ENCODE measurements around the gene PLIN4. TPM values are rescaled to one million over a fixed set of nuclear protein-coding genes. Genes with fewer than 3 reads are reported as not detected.

Gene PLIN4
- total RNA-seq, 1 donor from 2014 or later: not detected

GRCh38 chr19:4477034-4477801, 41.1 kb downstream of the PLIN4 start:
- Mint-ChIP-seq H3K4me3 (no peak overlapping the region), H3K9me3 (no peaks in the 10 kb centered on the region), H3K4me1 (ENCODE audit: low read depth) (peaks cover 12% of the 10 kb centered on the region), H3K27me3 (ENCODE audit: insufficient read depth) (no peaks in the 10 kb centered on the region), H3K27ac (no peak overlapping the region), H3K36me3 (ENCODE audit: low read depth) (peaks cover 7% of the 10 kb centered on the region)
- DNase-seq (ENCODE audit: low spot score): no peak
- intact Hi-C loops (cut with micrococcal nuclease): no loop called here

- no peak for DNase-seq (ENCODE audit: low spot score)
- no peaks in the 10 kb centered on the region for H3K9me3 Mint-ChIP-seq
- peaks cover 18% of the 10 kb centered on the region for H3K4me1 Mint-ChIP-seq (ENCODE audit: low read depth)
- H3K27me3 Mint-ChIP-seq (ENCODE audit: insufficient read depth): no peaks in the 10 kb centered on the region
- H3K4me3 Mint-ChIP-seq: peak overlapping the region; percentile 86
- peaks cover 5% of the 10 kb centered on the region for H3K36me3 Mint-ChIP-seq (ENCODE audit: low read depth)
- H3K27ac Mint-ChIP-seq: peak overlapping the region; percentile 40
- intact Hi-C loops (cut with micrococcal nuclease): loop anchor here (5.0 kb wide), 3 partner anchors 292 to 407 kb away; partner anchors contain the start of genes ANKRD24, MAP2K2, SIRT6 and ZBTB7A
These were observed 43.7 kb downstream of the PLIN4 start for GRCh38 chr19:4474514-4475022.

- DNase-seq (ENCODE audit: low spot score): no peak
- peaks cover 5% of the 10 kb centered on the region for H3K36me3 Mint-ChIP-seq (ENCODE audit: low read depth)
- peak overlapping the region; percentile 48 for H3K27ac Mint-ChIP-seq
- peak overlapping the region; percentile 86 for H3K4me3 Mint-ChIP-seq
- peaks cover 18% of the 10 kb centered on the region for H3K4me1 Mint-ChIP-seq (ENCODE audit: low read depth)
- H3K27me3 Mint-ChIP-seq (ENCODE audit: insufficient read depth): no peaks in the 10 kb centered on the region
- no peaks in the 10 kb centered on the region for H3K9me3 Mint-ChIP-seq
- intact Hi-C loops (cut with micrococcal nuclease): loop anchor here (5.0 kb wide), 3 partner anchors 292 to 407 kb away; partner anchors contain the start of genes ANKRD24, MAP2K2, SIRT6 and ZBTB7A
These were observed 44.3 kb downstream of the PLIN4 start for GRCh38 chr19:4473763-4474513.

- Mint-ChIP-seq H3K27ac (peak overlapping the region; percentile 67), H3K4me1 (ENCODE audit: low read depth) (peaks cover 18% of the 10 kb centered on the region), H3K9me3 (no peaks in the 10 kb centered on the region), H3K27me3 (ENCODE audit: insufficient read depth) (no peaks in the 10 kb centered on the region), H3K4me3 (peak overlapping the region; percentile 86), H3K36me3 (ENCODE audit: low read depth) (peaks cover 5% of the 10 kb centered on the region)
- DNase-seq (ENCODE audit: low spot score): no peak
- intact Hi-C loops (cut with micrococcal nuclease): loop anchor here (5.0 kb wide), 3 partner anchors 291 to 406 kb away; partner anchors contain the start of genes ANKRD24, MAP2K2, SIRT6 and ZBTB7A
These were observed 45.1 kb downstream of the PLIN4 start for GRCh38 chr19:4473011-4473762.

- no peak for DNase-seq (ENCODE audit: low spot score)
- Mint-ChIP-seq H3K4me1 (ENCODE audit: low read depth) (peaks cover 18% of the 10 kb centered on the region), H3K9me3 (no peaks in the 10 kb centered on the region), H3K27ac (peak within 1 kb of the TSS; percentile 67), H3K36me3 (ENCODE audit: low read depth) (peaks cover 3% of the 10 kb centered on the region), H3K4me3 (peak within 1 kb of the TSS; percentile 86), H3K27me3 (ENCODE audit: insufficient read depth) (no peaks in the 10 kb centered on the region)
- intact Hi-C loops (cut with micrococcal nuclease): loop anchor here (1.0 to 5.0 kb wide), 6 partner anchors 70 to 405 kb away; partner anchors contain the start of genes ANKRD24, CHAF1A, FEM1A and MAP2K2
These were observed 45.9 kb downstream of the PLIN4 start, which contains the start of gene HDGFL2 for GRCh38 chr19:4472174-4472974. TSS of gene HDGFL2 (plus strand) at chr19:4472297. CDS start at chr19:4472351, 54 bp downstream.

GRCh38 chr19:4471403-4472173, 46.7 kb downstream of the PLIN4 start:
- DNase-seq (ENCODE audit: low spot score): peak; percentile 97
- Mint-ChIP-seq H3K4me3 (no peak overlapping the region), H3K4me1 (ENCODE audit: low read depth) (peaks cover 18% of the 10 kb centered on the region), H3K9me3 (no peaks in the 10 kb centered on the region), H3K27ac (no peak overlapping the region), H3K36me3 (ENCODE audit: low read depth) (peaks cover 1% of the 10 kb centered on the region), H3K27me3 (ENCODE audit: insufficient read depth) (no peaks in the 10 kb centered on the region)
- intact Hi-C loops (cut with micrococcal nuclease): loop anchor here (1.0 to 5.0 kb wide), 12 partner anchors 14 to 485 kb away; partner anchors contain the start of genes ANKRD24, CHAF1A, FEM1A and MAP2K2

- no peak overlapping the region for H3K27ac Mint-ChIP-seq
- H3K4me3 Mint-ChIP-seq: no peak overlapping the region
- no peak for DNase-seq (ENCODE audit: low spot score)
- peaks cover 6% of the 10 kb centered on the region for H3K4me1 Mint-ChIP-seq (ENCODE audit: low read depth)
- no peaks in the 10 kb centered on the region for H3K9me3 Mint-ChIP-seq
- no peaks in the 10 kb centered on the region for H3K27me3 Mint-ChIP-seq (ENCODE audit: insufficient read depth)
- H3K36me3 Mint-ChIP-seq (ENCODE audit: low read depth): no peaks in the 10 kb centered on the region
- intact Hi-C loops (cut with micrococcal nuclease): no loop called here
These were observed 50.5 kb downstream of the PLIN4 start for GRCh38 chr19:4467835-4468234.

GRCh38 chr19:4464815-4465581, 53.3 kb downstream of the PLIN4 start:
- Mint-ChIP-seq H3K4me1 (ENCODE audit: low read depth) (no peaks in the 10 kb centered on the region), H3K4me3 (no peak overlapping the region), H3K27me3 (ENCODE audit: insufficient read depth) (no peaks in the 10 kb centered on the region), H3K9me3 (no peaks in the 10 kb centered on the region), H3K36me3 (ENCODE audit: low read depth) (no peaks in the 10 kb centered on the region), H3K27ac (no peak overlapping the region)
- no peak for DNase-seq (ENCODE audit: low spot score)
- intact Hi-C loops (cut with micrococcal nuclease): no loop called here

GRCh38 chr19:4457654-4458395, 60.5 kb downstream of the PLIN4 start, which contains the start of gene UBXN6:
TSS of gene UBXN6 (minus strand) at chr19:4457794. CDS start at chr19:4457697, 97 bp downstream.
- H3K4me3 Mint-ChIP-seq: peak within 1 kb of the TSS; percentile 92

More at GRCh38 chr19:4457654-4458395, 60.5 kb downstream of the PLIN4 start, which contains the start of gene UBXN6:
- H3K4me1 Mint-ChIP-seq (ENCODE audit: low read depth): peaks cover 11% of the 10 kb centered on the region
- H3K9me3 Mint-ChIP-seq: no peaks in the 10 kb centered on the region
- H3K27ac Mint-ChIP-seq: peak within 1 kb of the TSS; percentile 94
- H3K27me3 Mint-ChIP-seq (ENCODE audit: insufficient read depth): peaks cover 2% of the 10 kb centered on the region
- no peaks in the 10 kb centered on the region for H3K36me3 Mint-ChIP-seq (ENCODE audit: low read depth)
- intact Hi-C loops (cut with micrococcal nuclease): loop anchor here (1.0 to 2.0 kb wide), 5 partner anchors 13 to 211 kb away; partner anchors contain the start of genes CHAF1A, MPND and YJU2
- peak; percentile 98 for DNase-seq (ENCODE audit: low spot score)

Data from activated T-helper 1 cell treated with anti-CD3 and anti-CD28 coated beads, Interleukin-12 subunit alpha, Interleukin-12 subunit beta, Interleukin-2, Interleukin-4 antibody, amounts not matched to agents 30 ng/mL and 10 ng/mL and 1 ng/mL, durations not matched to agents 14 hours and 24 hours and 36 hours (primary cell).